GM21717 (cell line): ENCODE measurements around the gene C19orf53.
A peak's percentile ranks its signal among the peaks of the same experiment; 100 is the strongest.
"Not testable (repeated sequence)": the region's sequence is repeated elsewhere in the genome, so short reads cannot be mapped to it uniquely, and the experiment has no call there.

Experiments
- ATAC-seq: cut with Tn5 transposase; IDR thresholded peaks from one replicate; pipeline ENCODE4 v1.9.1; 2021; ENCODE audit warnings: mild to moderate bottlenecking, moderate library complexity; ENCODE audit not compliant: unreplicated experiment

Gene C19orf53

GRCh38 chr19:13763265-13763664 lies 11.0 kb upstream of the C19orf53 start:
- ATAC-seq = no peak

- ATAC-seq = no peak
Observed at GRCh38 chr19:13764101-13764807, 10.0 kb upstream of the C19orf53 start, which contains the start of gene MRI1. MRI1 (plus strand) TSS chr19:13764522; CDS start chr19:13764589, 67 bp downstream.

GRCh38 chr19:13764821-13765394 lies 9.3 kb upstream of the C19orf53 start:
- no peak for ATAC-seq

- ATAC-seq = no peak
Observed at GRCh38 chr19:13765395-13766094, 8.7 kb upstream of the C19orf53 start.

- no peak for ATAC-seq
Observed at GRCh38 chr19:13766095-13766481, 8.2 kb upstream of the C19orf53 start.

GRCh38 chr19:13768510-13768909 lies 5.7 kb upstream of the C19orf53 start:
- no peak for ATAC-seq

- ATAC-seq = no peak
Observed at GRCh38 chr19:13770013-13770635, 4.1 kb upstream of the C19orf53 start.

GRCh38 chr19:13778398-13778797 lies 4.1 kb downstream of the C19orf53 start:
- ATAC-seq = no peak

- no peak for ATAC-seq
Observed at GRCh38 chr19:13778847-13779246, 4.6 kb downstream of the C19orf53 start.

- not testable (repeated sequence) for ATAC-seq
Observed at GRCh38 chr19:13779794-13780193, 5.5 kb downstream of the C19orf53 start.

- no peak for ATAC-seq
Observed at GRCh38 chr19:13781547-13781946, 7.3 kb downstream of the C19orf53 start.

- no peak for ATAC-seq
Observed at GRCh38 chr19:13782537-13782936, 8.3 kb downstream of the C19orf53 start.

GRCh38 chr19:13783565-13784500 lies 9.6 kb downstream of the C19orf53 start:
- no peak for ATAC-seq

GRCh38 chr19:13784731-13785452 lies 10.6 kb downstream of the C19orf53 start:
- no peak for ATAC-seq

- ATAC-seq = no peak
Observed at GRCh38 chr19:13788991-13789390, 14.7 kb downstream of the C19orf53 start.

GRCh38 chr19:13790354-13790753 lies 16.1 kb downstream of the C19orf53 start:
- no peak for ATAC-seq

- not testable (repeated sequence) for ATAC-seq
Observed at GRCh38 chr19:13793317-13793716, 19.1 kb downstream of the C19orf53 start.

- no peak for ATAC-seq
Observed at GRCh38 chr19:13794398-13794756, 20.1 kb downstream of the C19orf53 start.

GRCh38 chr19:13794757-13795589 lies 20.7 kb downstream of the C19orf53 start, which contains the start of gene ZSWIM4:
ZSWIM4 (plus strand) TSS chr19:13795443; CDS start chr19:13795649, 206 bp downstream.
- peak; percentile 91 for ATAC-seq
